Heart left ventricle (tissue), 13 donors: ENCODE data around the gene UBASH3A.

Experiments used
- POLR2A ChIP-seq, 2 donors: fragments of 450-650 bp; IDR thresholded peaks; one replicate each; pipeline ENCODE4 v1.6.1; 2017; ENCODE audit warnings: antibody characterized with exemption in 2 of 2, mild to moderate bottlenecking in 2 of 2, moderate library complexity in 2 of 2
- TF ChIP-seq, protein P1 (sequence below), 12 donors: fragments of 200-600 bp; sonication (generic) in 4 of 12; IDR thresholded peaks; one replicate each; pipeline versions ENCODE4 v1.5.0 to v1.8.0; 2018 to 2022; ENCODE audit warnings: antibody characterized with exemption in 12 of 12, mild to moderate bottlenecking in 5 of 12
- donor health status: ischemic (EF 13 %, LVEDD 7.1; RV severe dilation, severe dysfunction).
- donor health status: DM: no; HTN: yes; CAD: no.
- donor health status: DM: no; HTN: no; CAD: no.
- donor health status: ischemic (EF 25% LVEDD 6.9; RV normal size, moderate dysfunction).
- donor health status: ischemic (EF 25% LVEDD 5.7; RV mildly dilated, moderate dysfunction).
- donor health status: ischemic (EF 35%, LVEDD 5.7; RV mildly dilated, moderate dysfunction).
- donor health status: nonischemic (EF 11% LVEDD 7.7; RV severe dilation, severe dysfunction).
- donor health status: DM: yes; HTN: yes; CAD: no.
- donor health status: PGD.
- donor health status: ischemic (EF 29% LVEDD 5.4; RV normal size, mild dysfunction).
- donor health status: nonischemic (EF 23%, LVEDD 6.1; RV moderate dilation, normal function).

DNA sequence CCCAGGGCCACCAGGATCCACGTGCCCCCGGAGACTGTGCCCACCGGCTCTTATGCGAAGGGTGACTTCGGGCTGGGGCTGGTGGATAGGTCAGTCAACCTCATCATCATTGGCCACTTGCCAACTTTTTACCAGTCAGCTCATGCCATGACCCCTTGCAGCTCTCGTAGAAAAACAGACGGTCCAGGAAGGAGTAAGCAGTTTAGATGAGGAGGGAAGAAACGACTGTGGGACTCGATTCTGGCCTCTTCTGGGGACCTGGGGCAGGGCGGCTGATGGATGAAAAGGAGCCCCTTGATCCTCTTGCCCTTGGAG, 41.0 kb downstream of the UBASH3A start:
- TF ChIP-seq, protein P1, sequence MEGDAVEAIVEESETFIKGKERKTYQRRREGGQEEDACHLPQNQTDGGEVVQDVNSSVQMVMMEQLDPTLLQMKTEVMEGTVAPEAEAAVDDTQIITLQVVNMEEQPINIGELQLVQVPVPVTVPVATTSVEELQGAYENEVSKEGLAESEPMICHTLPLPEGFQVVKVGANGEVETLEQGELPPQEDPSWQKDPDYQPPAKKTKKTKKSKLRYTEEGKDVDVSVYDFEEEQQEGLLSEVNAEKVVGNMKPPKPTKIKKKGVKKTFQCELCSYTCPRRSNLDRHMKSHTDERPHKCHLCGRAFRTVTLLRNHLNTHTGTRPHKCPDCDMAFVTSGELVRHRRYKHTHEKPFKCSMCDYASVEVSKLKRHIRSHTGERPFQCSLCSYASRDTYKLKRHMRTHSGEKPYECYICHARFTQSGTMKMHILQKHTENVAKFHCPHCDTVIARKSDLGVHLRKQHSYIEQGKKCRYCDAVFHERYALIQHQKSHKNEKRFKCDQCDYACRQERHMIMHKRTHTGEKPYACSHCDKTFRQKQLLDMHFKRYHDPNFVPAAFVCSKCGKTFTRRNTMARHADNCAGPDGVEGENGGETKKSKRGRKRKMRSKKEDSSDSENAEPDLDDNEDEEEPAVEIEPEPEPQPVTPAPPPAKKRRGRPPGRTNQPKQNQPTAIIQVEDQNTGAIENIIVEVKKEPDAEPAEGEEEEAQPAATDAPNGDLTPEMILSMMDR (IDR thresholded peaks at IDR 0.05): no peak
- TF ChIP-seq POLR2A (IDR thresholded peaks at IDR 0.05): no peak
